ENCODE measurements around the gene PRH1. TPM values are rescaled to one million over a fixed set of nuclear protein-coding genes. Genes with fewer than 3 reads are reported as not detected.

The PRH1 gene
- polyA plus RNA-seq, 1 donor (not counting 4 experiments of a cell fraction or from before 2014, with no cell fraction given) = 4.9 TPM

GRCh38 chr12:10900972-10901371 is 16.9 kb upstream of the PRH1 start:
- FAIRE-seq (no peak), DNase-seq (ENCODE audit: low read depth, low spot score) (no peak)
- no peak overlapping the region for H2AFZ ChIP-seq (ENCODE audit: control insufficient read depth, low read length)
- no peak overlapping the region for H3K9ac ChIP-seq (ENCODE audit: control insufficient read depth, extremely low read depth, insufficient read depth, low read length)
- TF ChIP-seq EZH2 (IDR thresholded peaks at IDR 0.05; ENCODE audit: low read length) = no peak
- H3K9me3 ChIP-seq (ENCODE audit: control insufficient read depth, low read depth, low read length) = no peaks in the 10 kb centered on the region
- H3K79me2 ChIP-seq (ENCODE audit: control insufficient read depth, insufficient read depth, low read length) = no peaks in the 10 kb centered on the region
- H3K4me1 ChIP-seq (ENCODE audit: control insufficient read depth, extremely low read depth, insufficient read depth, low read length) = peaks cover 3% of the 10 kb centered on the region
- dilution Hi-C loops (cut with MboI; ENCODE audit: extremely low pct_ligation_motif_present, low sequenced_read_pairs) = no loop called here
- H3K27me3 ChIP-seq (ENCODE audit: control insufficient read depth, extremely low read depth, insufficient read depth, low read length) = no peaks in the 10 kb centered on the region
- H3K27ac ChIP-seq (ENCODE audit: control insufficient read depth, insufficient read depth, low read length) = no peak overlapping the region
- no peaks in the 10 kb centered on the region for H4K20me1 ChIP-seq (ENCODE audit: control insufficient read depth, extremely low read depth, insufficient read depth, low read length)
- no peaks in the 10 kb centered on the region for H3K9me1 ChIP-seq (ENCODE audit: control insufficient read depth, extremely low read depth, insufficient read depth, low read length)
- no peak overlapping the region for H3K4me3 ChIP-seq (ENCODE audit: control insufficient read depth in 2 of 3, extremely low read depth in 1 of 3, insufficient read depth in 2 of 3, low read depth in 1 of 3, low read length in 3 of 3)
- no peaks in the 10 kb centered on the region for H3K36me3 ChIP-seq (ENCODE audit: control insufficient read depth in 2 of 2, extremely low read depth in 1 of 2, insufficient read depth in 2 of 2, low read length in 2 of 2)
- H3K4me2 ChIP-seq (ENCODE audit: control insufficient read depth, extremely low read depth, insufficient read depth, low read depth, low read length) = no peak overlapping the region

DNA sequence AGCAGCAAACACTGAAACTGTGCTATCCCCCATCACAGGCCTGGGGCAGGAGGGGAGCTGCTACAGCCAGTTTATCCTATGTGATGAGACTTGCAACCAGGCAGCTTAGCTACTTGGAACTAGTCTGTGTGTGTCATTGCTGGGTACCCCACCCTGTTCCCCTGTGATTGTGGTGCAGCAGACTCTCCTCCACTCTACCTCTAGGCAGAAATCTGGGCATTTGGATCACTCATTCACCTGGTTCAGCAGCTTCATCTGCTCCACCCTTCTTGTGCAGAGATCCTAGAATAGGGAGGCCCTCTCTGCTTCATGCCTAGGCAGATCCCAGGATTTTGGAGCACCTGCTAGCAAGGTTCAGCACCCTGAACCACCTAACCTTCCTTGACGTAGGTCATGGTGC is 16.5 kb upstream of the PRH1 start:
- peak; percentile 34 for FAIRE-seq
- dilution Hi-C loops (cut with MboI; ENCODE audit: extremely low pct_ligation_motif_present, low sequenced_read_pairs) = no loop called here

More for the DNA sequence above, 16.5 kb upstream of the PRH1 start:
- Histone ChIP-seq H3K9ac (ENCODE audit: control insufficient read depth, extremely low read depth, insufficient read depth, low read length) (no peak overlapping the region), H3K4me1 (ENCODE audit: control insufficient read depth, extremely low read depth, insufficient read depth, low read length) (peaks cover 3% of the 10 kb centered on the region), H3K79me2 (ENCODE audit: control insufficient read depth, insufficient read depth, low read length) (no peaks in the 10 kb centered on the region), H3K9me3 (ENCODE audit: control insufficient read depth, low read depth, low read length) (no peaks in the 10 kb centered on the region), H3K27ac (ENCODE audit: control insufficient read depth, insufficient read depth, low read length) (no peak overlapping the region), H2AFZ (ENCODE audit: control insufficient read depth, low read length) (no peak overlapping the region), H3K9me1 (ENCODE audit: control insufficient read depth, extremely low read depth, insufficient read depth, low read length) (no peaks in the 10 kb centered on the region), H3K27me3 (ENCODE audit: control insufficient read depth, extremely low read depth, insufficient read depth, low read length) (no peaks in the 10 kb centered on the region), H3K36me3 (ENCODE audit: control insufficient read depth in 2 of 2, extremely low read depth in 1 of 2, insufficient read depth in 2 of 2, low read length in 2 of 2) (no peaks in the 10 kb centered on the region), H3K4me2 (ENCODE audit: control insufficient read depth, extremely low read depth, insufficient read depth, low read depth, low read length) (no peak overlapping the region), H3K4me3 (ENCODE audit: control insufficient read depth in 2 of 3, extremely low read depth in 1 of 3, insufficient read depth in 2 of 3, low read depth in 1 of 3, low read length in 3 of 3) (no peak overlapping the region), H4K20me1 (ENCODE audit: control insufficient read depth, extremely low read depth, insufficient read depth, low read length) (no peaks in the 10 kb centered on the region)
- TF ChIP-seq EZH2 (IDR thresholded peaks at IDR 0.05; ENCODE audit: low read length) = no peak
- TF ChIP-seq, protein P1, sequence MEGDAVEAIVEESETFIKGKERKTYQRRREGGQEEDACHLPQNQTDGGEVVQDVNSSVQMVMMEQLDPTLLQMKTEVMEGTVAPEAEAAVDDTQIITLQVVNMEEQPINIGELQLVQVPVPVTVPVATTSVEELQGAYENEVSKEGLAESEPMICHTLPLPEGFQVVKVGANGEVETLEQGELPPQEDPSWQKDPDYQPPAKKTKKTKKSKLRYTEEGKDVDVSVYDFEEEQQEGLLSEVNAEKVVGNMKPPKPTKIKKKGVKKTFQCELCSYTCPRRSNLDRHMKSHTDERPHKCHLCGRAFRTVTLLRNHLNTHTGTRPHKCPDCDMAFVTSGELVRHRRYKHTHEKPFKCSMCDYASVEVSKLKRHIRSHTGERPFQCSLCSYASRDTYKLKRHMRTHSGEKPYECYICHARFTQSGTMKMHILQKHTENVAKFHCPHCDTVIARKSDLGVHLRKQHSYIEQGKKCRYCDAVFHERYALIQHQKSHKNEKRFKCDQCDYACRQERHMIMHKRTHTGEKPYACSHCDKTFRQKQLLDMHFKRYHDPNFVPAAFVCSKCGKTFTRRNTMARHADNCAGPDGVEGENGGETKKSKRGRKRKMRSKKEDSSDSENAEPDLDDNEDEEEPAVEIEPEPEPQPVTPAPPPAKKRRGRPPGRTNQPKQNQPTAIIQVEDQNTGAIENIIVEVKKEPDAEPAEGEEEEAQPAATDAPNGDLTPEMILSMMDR (optimal IDR thresholded peaks at IDR 0.05 in 1 of 3, IDR thresholded peaks at IDR 0.05 in 1 of 3, conservative IDR thresholded peaks at IDR 0.05 in 1 of 3; ENCODE audit: extremely low read depth in 1 of 3, insufficient read depth in 2 of 3, low read length in 3 of 3) = no peak
- no peak for DNase-seq (ENCODE audit: low read depth, low spot score)
